Measurements from ENCODE around the gene C1orf174. TPM values are rescaled to one million over a fixed set of nuclear protein-coding genes. Genes with fewer than 3 reads are reported as not detected.
A peak's percentile ranks its signal among the peaks of the same experiment; 100 is the strongest.

The C1orf174 gene
- total and polyA plus RNA-seq, 2 of the 13 experiments (the other 11 are each of a cell fraction or from before 2014, with no cell fraction given) = 21.6 to 31.4 TPM

DNA sequence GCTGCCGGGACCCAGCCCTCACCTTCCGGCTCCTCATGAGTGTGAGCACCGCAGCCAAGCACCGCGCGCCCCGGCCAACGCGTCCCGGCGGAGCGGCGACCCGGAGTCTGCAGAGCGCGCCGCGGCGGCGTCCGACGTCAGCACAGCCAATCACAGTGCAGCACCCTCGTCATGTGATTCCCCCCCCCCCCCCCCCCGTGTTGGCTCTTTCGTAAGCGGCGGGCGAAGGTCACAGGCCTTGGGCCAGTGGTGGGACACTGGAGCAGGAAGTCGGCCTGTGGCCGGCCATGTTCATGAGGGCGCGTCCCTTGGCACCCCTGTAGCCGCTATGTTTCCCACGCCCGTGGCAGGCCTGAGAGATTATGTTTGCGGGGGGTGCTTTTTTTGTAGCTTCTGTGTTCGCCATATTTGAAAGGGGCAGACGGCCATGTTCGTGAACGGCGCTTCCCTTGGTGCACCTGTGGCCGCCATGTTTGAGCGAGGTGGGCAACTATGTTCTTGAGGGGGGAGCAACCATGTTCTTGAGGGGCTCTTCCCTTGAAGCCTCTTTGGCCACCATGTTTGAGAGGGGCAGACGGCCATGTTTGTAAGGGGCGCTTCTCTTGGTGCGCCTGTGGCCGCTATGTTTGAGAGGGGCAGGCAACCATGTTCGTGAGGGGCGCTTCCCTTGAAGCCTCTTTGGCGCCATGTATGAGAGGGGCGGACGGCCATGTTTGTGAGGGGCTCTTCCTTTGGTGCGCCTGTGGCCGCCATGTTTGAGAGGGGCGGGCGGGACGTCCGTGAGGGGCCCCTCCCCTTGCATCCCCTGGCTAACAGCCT, at the start of gene C1orf174 (continued):
- peak; percentile 36; the same call in 1 of the 2 replicates for TF ChIP-seq MAZ (IDR thresholded peaks at IDR 0.05; ENCODE audit: borderline replicate concordance, low read depth, low read length)
- no peak; the same call in 1 of the 2 replicates for TF ChIP-seq MAZ (CRISPR knock-in tag; IDR thresholded peaks at IDR 0.05; ENCODE audit: low read depth)
- TF ChIP-seq, protein P1, sequence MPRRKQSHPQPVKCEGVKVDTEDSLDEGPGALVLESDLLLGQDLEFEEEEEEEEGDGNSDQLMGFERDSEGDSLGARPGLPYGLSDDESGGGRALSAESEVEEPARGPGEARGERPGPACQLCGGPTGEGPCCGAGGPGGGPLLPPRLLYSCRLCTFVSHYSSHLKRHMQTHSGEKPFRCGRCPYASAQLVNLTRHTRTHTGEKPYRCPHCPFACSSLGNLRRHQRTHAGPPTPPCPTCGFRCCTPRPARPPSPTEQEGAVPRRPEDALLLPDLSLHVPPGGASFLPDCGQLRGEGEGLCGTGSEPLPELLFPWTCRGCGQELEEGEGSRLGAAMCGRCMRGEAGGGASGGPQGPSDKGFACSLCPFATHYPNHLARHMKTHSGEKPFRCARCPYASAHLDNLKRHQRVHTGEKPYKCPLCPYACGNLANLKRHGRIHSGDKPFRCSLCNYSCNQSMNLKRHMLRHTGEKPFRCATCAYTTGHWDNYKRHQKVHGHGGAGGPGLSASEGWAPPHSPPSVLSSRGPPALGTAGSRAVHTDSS (CRISPR knock-in tag; conservative IDR thresholded peaks at IDR 0.05) = no peak
- TF ChIP-seq, protein P2, sequence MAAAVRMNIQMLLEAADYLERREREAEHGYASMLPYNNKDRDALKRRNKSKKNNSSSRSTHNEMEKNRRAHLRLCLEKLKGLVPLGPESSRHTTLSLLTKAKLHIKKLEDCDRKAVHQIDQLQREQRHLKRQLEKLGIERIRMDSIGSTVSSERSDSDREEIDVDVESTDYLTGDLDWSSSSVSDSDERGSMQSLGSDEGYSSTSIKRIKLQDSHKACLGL (CRISPR knock-in tag; IDR thresholded peaks at IDR 0.05) = no peak
- TF ChIP-seq POLR2AphosphoS5 (IDR thresholded peaks at IDR 0.05; ENCODE audit: low read depth, low read length) = peak; percentile 66
- peak; percentile 93 for TF ChIP-seq NFRKB (IDR thresholded peaks at IDR 0.05)
- no peak for TF ChIP-seq SCMH1 (CRISPR knock-in tag; IDR thresholded peaks at IDR 0.05; ENCODE audit: borderline replicate concordance)
- TF ChIP-seq REL (CRISPR knock-in tag; conservative IDR thresholded peaks at IDR 0.05) = peak; percentile 41; the same call in 1 of the 2 replicates
- no peak for TF ChIP-seq ZFP36L1 (CRISPR knock-in tag; IDR thresholded peaks at IDR 0.05)
- TF ChIP-seq ZNF253 (CRISPR knock-in tag; IDR thresholded peaks at IDR 0.05; ENCODE audit: borderline replicate concordance) = no peak
- no peak for TF ChIP-seq BHLHE40 (IDR thresholded peaks at IDR 0.05; ENCODE audit: low read length)
- TF ChIP-seq ESRRA (CRISPR knock-in tag; IDR thresholded peaks at IDR 0.05; ENCODE audit: low read depth) = peak; percentile 75
- TF ChIP-seq ZNF891 (CRISPR knock-in tag; IDR thresholded peaks at IDR 0.05) = no peak
- no peak; the same call in 1 of the 2 replicates for TF ChIP-seq ZNF274 (CRISPR knock-in tag; IDR thresholded peaks at IDR 0.05)
- TF ChIP-seq, protein P3, sequence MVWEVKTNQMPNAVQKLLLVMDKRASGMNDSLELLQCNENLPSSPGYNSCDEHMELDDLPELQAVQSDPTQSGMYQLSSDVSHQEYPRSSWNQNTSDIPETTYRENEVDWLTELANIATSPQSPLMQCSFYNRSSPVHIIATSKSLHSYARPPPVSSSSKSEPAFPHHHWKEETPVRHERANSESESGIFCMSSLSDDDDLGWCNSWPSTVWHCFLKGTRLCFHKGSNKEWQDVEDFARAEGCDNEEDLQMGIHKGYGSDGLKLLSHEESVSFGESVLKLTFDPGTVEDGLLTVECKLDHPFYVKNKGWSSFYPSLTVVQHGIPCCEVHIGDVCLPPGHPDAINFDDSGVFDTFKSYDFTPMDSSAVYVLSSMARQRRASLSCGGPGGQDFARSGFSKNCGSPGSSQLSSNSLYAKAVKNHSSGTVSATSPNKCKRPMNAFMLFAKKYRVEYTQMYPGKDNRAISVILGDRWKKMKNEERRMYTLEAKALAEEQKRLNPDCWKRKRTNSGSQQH (CRISPR knock-in tag; IDR thresholded peaks at IDR 0.05; ENCODE audit: low read depth) = peak; percentile 83
- TF ChIP-seq, protein P4, sequence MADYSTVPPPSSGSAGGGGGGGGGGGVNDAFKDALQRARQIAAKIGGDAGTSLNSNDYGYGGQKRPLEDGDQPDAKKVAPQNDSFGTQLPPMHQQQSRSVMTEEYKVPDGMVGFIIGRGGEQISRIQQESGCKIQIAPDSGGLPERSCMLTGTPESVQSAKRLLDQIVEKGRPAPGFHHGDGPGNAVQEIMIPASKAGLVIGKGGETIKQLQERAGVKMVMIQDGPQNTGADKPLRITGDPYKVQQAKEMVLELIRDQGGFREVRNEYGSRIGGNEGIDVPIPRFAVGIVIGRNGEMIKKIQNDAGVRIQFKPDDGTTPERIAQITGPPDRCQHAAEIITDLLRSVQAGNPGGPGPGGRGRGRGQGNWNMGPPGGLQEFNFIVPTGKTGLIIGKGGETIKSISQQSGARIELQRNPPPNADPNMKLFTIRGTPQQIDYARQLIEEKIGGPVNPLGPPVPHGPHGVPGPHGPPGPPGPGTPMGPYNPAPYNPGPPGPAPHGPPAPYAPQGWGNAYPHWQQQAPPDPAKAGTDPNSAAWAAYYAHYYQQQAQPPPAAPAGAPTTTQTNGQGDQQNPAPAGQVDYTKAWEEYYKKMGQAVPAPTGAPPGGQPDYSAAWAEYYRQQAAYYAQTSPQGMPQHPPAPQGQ (CRISPR knock-in tag; IDR thresholded peaks at IDR 0.05; ENCODE audit: borderline replicate concordance) = no peak
- TF ChIP-seq ZIK1 (CRISPR knock-in tag; IDR thresholded peaks at IDR 0.05; ENCODE audit: borderline replicate concordance, low read depth) = 0 out of 2 replicates have a peak, but pooled peaks have one; percentile 28
- TF ChIP-seq PRMT3 (CRISPR knock-in tag; IDR thresholded peaks at IDR 0.05; ENCODE audit: borderline replicate concordance, low read depth) = no peak
- TF ChIP-seq, protein P5, sequence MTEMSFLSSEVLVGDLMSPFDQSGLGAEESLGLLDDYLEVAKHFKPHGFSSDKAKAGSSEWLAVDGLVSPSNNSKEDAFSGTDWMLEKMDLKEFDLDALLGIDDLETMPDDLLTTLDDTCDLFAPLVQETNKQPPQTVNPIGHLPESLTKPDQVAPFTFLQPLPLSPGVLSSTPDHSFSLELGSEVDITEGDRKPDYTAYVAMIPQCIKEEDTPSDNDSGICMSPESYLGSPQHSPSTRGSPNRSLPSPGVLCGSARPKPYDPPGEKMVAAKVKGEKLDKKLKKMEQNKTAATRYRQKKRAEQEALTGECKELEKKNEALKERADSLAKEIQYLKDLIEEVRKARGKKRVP (CRISPR knock-in tag; IDR thresholded peaks at IDR 0.05) = 0 out of 4 replicates have a peak, but pooled peaks of 1 of the 2 experiments have one; percentile 45
- no peak for TF ChIP-seq SNRNP70 (IDR thresholded peaks at IDR 0.05; ENCODE audit: low read depth, low read length)
- TF ChIP-seq SNAI1 (CRISPR knock-in tag; IDR thresholded peaks at IDR 0.05; ENCODE audit: borderline replicate concordance) = no peak
- peak; percentile 61; the same call in 1 of the 2 replicates for TF ChIP-seq TBX2 (CRISPR knock-in tag; IDR thresholded peaks at IDR 0.05; ENCODE audit: borderline replicate concordance)
- no peak for TF ChIP-seq GZF1 (CRISPR knock-in tag; IDR thresholded peaks at IDR 0.05)
